K562 (cell line): ENCODE data around the gene OPRM1. TPM values are rescaled to one million over a fixed set of nuclear protein-coding genes. Genes with fewer than 3 reads are reported as not detected.

Experiments
- CC2D1A ChIP-seq: fragments of 450-650 bp; IDR thresholded peaks from 2 replicates; pipeline ENCODE4 v1.6.1; 2017; ENCODE audit warnings: mild to moderate bottlenecking
- EHMT2 ChIP-seq: fragments of 450-650 bp; IDR thresholded peaks from 2 replicates; pipeline ENCODE4 v1.6.1; 2018; ENCODE audit warnings: antibody characterized with exemption
- MIER1 ChIP-seq: fragments of 450-650 bp; IDR thresholded peaks from 2 replicates; pipeline ENCODE4 v1.6.1; 2016; ENCODE audit warnings: antibody characterized with exemption, mild to moderate bottlenecking, low read depth
- RBM15 ChIP-seq: fragments of 200-400 bp; formaldehyde crosslinking; IDR thresholded peaks from 2 replicates; pipeline ENCODE4 v1.6.1; 2018; ENCODE audit warnings: mild to moderate bottlenecking, low read length, moderate library complexity; ENCODE audit not compliant: insufficient read depth
- REST ChIP-seq, 2 experiments: fragments of 450-650 bp; formaldehyde crosslinking in 1 of 2; IDR thresholded peaks; 2 replicates each; pipeline versions ENCODE4 v1.4.0 to v1.6.1; 2014 to 2020; ENCODE audit warnings: mild to moderate bottlenecking in 2 of 2, borderline replicate concordance in 1 of 2, low read depth in 1 of 2
- polyA plus RNA-seq, 8 experiments: library from polyadenylated mRNA; depleted of rRNA in 4 of 8; stranded (reverse) in 5 of 8; unstranded in 3 of 8; fragments of >200 nt; fragmentation: Nextera tagmentation in 2 of 8; fragmentation: Illumina TruSeq in 1 of 8; extraction: Ambion mirVana in 2 of 8; extraction: Trizol in 1 of 8; gene quantifications; 2 replicates each; pipeline versions ENCODE4 v1.2.1 to v1.2.3, GENCODE V29; 2011 to 2014; ENCODE audit warnings: inconsistent platforms in 1 of 8, missing spikeins in 1 of 8
- total RNA-seq, 7 experiments: library from RNA; depleted of rRNA in 6 of 7; stranded (reverse); fragments of >200 nt in 6 of 7; fragmentation: Illumina TruSeq in 2 of 7; extraction: Trizol in 2 of 7; gene quantifications; 2 replicates each; pipeline versions ENCODE4 v1.2.1 to v1.2.3, GENCODE V29; 2011 to 2021; ENCODE audit warnings: low replicate concordance in 1 of 7

Gene OPRM1
- total and polyA plus RNA-seq, 9 of the 15 experiments (the other 6 are each of a cell fraction or from before 2014, with no cell fraction given): not detected

GRCh38 chr6:154039231-154039842 is at the start of gene OPRM1 (continued):
- TF ChIP-seq REST (IDR thresholded peaks at IDR 0.05; ENCODE audit: borderline replicate concordance) (peak; percentile 95), REST (CRISPR knock-in tag; IDR thresholded peaks at IDR 0.05; ENCODE audit: low read depth) (peak; percentile 91), MIER1 (peak; percentile 61; the same call in 1 of the 2 replicates), RBM15 (no peak), EHMT2 (peak; percentile 82), CC2D1A (no peak)
